Measurements from ENCODE around the gene PPP1R14B.

- TF ChIP-seq CEBPB (IDR thresholded peaks at IDR 0.05) (no peak), FOXM1 (IDR thresholded peaks at IDR 0.05; ENCODE audit: borderline replicate concordance, low read depth) (no peak), YY1 (IDR thresholded peaks at IDR 0.05; ENCODE audit: low read depth) (no peak), EP300 (IDR thresholded peaks at IDR 0.05; ENCODE audit: borderline replicate concordance) (no peak), REST (IDR thresholded peaks at IDR 0.05; ENCODE audit: low read depth) (no peak), TCF12 (IDR thresholded peaks at IDR 0.05; ENCODE audit: low read depth) (no peak), USF1 (IDR thresholded peaks at IDR 0.05) (no peak), EGR1 (IDR thresholded peaks at IDR 0.05) (no peak), MAX (IDR thresholded peaks at IDR 0.05) (no peak), NFIC (IDR thresholded peaks at IDR 0.05) (no peak), TAF1 (IDR thresholded peaks at IDR 0.05; ENCODE audit: low read depth) (no peak), RAD21 (IDR thresholded peaks at IDR 0.05; ENCODE audit: low read depth) (no peak), ZBTB7A (IDR thresholded peaks at IDR 0.05; ENCODE audit: low read depth) (no peak), CREB1 (IDR thresholded peaks at IDR 0.05; ENCODE audit: low read depth) (no peak)
These were observed 28.0 kb downstream of the PPP1R14B start for GRCh38 chr11:64218628-64219353.

Measured in Ishikawa (cell line).